Urinary bladder (tissue), 4 donors: Measurements from ENCODE around the gene GPR39. TPM values are rescaled to one million over a fixed set of nuclear protein-coding genes. Genes with fewer than 3 reads are reported as not detected.

Experiments
- DNase-seq: peaks from one replicate; pipeline ENCODE4 v3.0.0-alpha.2; 2015; ENCODE audit errors: extremely low spot score
- H3K27ac ChIP-seq: one replicate; pipeline ENCODE4 v1.5.1; 2013; ENCODE audit warnings: low read depth, mild to moderate bottlenecking, moderate library complexity
- H3K36me3 ChIP-seq: one replicate; pipeline ENCODE4 v1.6.1; 2013; ENCODE audit warnings: mild to moderate bottlenecking, moderate library complexity; ENCODE audit not compliant: insufficient read depth
- H3K4me1 ChIP-seq: one replicate; pipeline ENCODE4 v1.6.1; 2013; ENCODE audit warnings: mild to moderate bottlenecking, moderate library complexity; ENCODE audit not compliant: insufficient read depth
- H3K4me3 ChIP-seq: one replicate; pipeline ENCODE4 v1.5.1; 2013; ENCODE audit warnings: low read depth, low read length
- WGBS: extraction: QIAGEN DNeasy Blood & Tissue Kit; methylation state at CpG from one replicate; pipeline ENCODE4 v1.1.7; 2013; 5-methylcytosine and 5-hydroxymethylcytosine counted together
- polyA plus RNA-seq: library from polyadenylated mRNA; stranded (reverse); fragments of 200-250 nt; gene quantifications from one replicate; pipeline ENCODE4 v1.2.3, GENCODE V29; 2013
- total RNA-seq: library from RNA; depleted of rRNA; stranded (reverse); fragments of >200 nt; gene quantifications from one replicate; pipeline ENCODE4 v1.2.3, GENCODE V29; 2014
- donor health status: healthy with polysubstance abuse.
- donor health status: healthy.

The GPR39 gene
- total and polyA plus RNA-seq, 2 donors: 1.4 to 3.2 TPM

GRCh38 chr2:132419235-132419634 is 2.6 kb downstream of the GPR39 start:
- Histone ChIP-seq H3K36me3 (no peaks in the 10 kb centered on the region), H3K27ac (no peak overlapping the region), H3K4me3 (no peak overlapping the region)

GRCh38 chr2:132419941-132420340 is 3.3 kb downstream of the GPR39 start:
- WGBS: 70% methylated on average over 6 of the region's 6 CpGs
- DNase-seq: no peak
- Histone ChIP-seq H3K27ac (no peak overlapping the region), H3K4me3 (no peak overlapping the region), H3K36me3 (no peaks in the 10 kb centered on the region), H3K4me1 (no peaks in the 10 kb centered on the region)

More at GRCh38 chr2:132419235-132419634, 2.6 kb downstream of the GPR39 start:
- 69% methylated on average over 3 of the region's 3 CpGs for WGBS
- DNase-seq: no peak
- H3K4me1 ChIP-seq: no peaks in the 10 kb centered on the region

- H3K36me3 ChIP-seq: no peaks in the 10 kb centered on the region
- H3K4me1 ChIP-seq: no peaks in the 10 kb centered on the region
- WGBS: 72% methylated on average over 2 of the region's 2 CpGs
- H3K27ac ChIP-seq: no peak overlapping the region
- no peak for DNase-seq
- no peak overlapping the region for H3K4me3 ChIP-seq
These were observed 4.5 kb downstream of the GPR39 start for GRCh38 chr2:132420816-132421805.

GRCh38 chr2:132422736-132423135 is 6.1 kb downstream of the GPR39 start:
- Histone ChIP-seq H3K36me3 (no peaks in the 10 kb centered on the region), H3K27ac (no peak overlapping the region), H3K4me3 (no peak overlapping the region), H3K4me1 (no peaks in the 10 kb centered on the region)
- WGBS: 81% methylated on average over 6 of the region's 6 CpGs
- DNase-seq: no peak

- H3K4me3 ChIP-seq: no peak overlapping the region
- H3K4me1 ChIP-seq: no peaks in the 10 kb centered on the region
- no peak overlapping the region for H3K27ac ChIP-seq
- 86% methylated on average over 5 of the region's 5 CpGs for WGBS
- H3K36me3 ChIP-seq: no peaks in the 10 kb centered on the region
- no peak for DNase-seq
These were observed 8.0 kb downstream of the GPR39 start for GRCh38 chr2:132424526-132425121.

GRCh38 chr2:132426033-132426432 is 9.4 kb downstream of the GPR39 start:
- WGBS: 70% methylated on average over 3 of the region's 3 CpGs
- no peak overlapping the region for H3K4me3 ChIP-seq
- no peak for DNase-seq
- H3K4me1 ChIP-seq: no peaks in the 10 kb centered on the region
- H3K27ac ChIP-seq: no peak overlapping the region
- H3K36me3 ChIP-seq: no peaks in the 10 kb centered on the region

- Histone ChIP-seq H3K4me3 (no peak overlapping the region), H3K36me3 (no peaks in the 10 kb centered on the region), H3K4me1 (no peaks in the 10 kb centered on the region), H3K27ac (no peak overlapping the region)
- DNase-seq: no peak
- 75% methylated on average over 5 of the region's 5 CpGs for WGBS
These were observed 10.1 kb downstream of the GPR39 start for GRCh38 chr2:132426656-132427055.

GRCh38 chr2:132429351-132429750 is 12.7 kb downstream of the GPR39 start:
- no peak overlapping the region for H3K4me3 ChIP-seq
- no peaks in the 10 kb centered on the region for H3K4me1 ChIP-seq
- no peaks in the 10 kb centered on the region for H3K36me3 ChIP-seq
- WGBS: 74% methylated on average over 2 of the region's 2 CpGs
- no peak for DNase-seq
- no peak overlapping the region for H3K27ac ChIP-seq

GRCh38 chr2:132429941-132430573 is 13.5 kb downstream of the GPR39 start:
- 73% methylated on average over 2 of the region's 2 CpGs for WGBS
- Histone ChIP-seq H3K27ac (no peak overlapping the region), H3K36me3 (no peaks in the 10 kb centered on the region), H3K4me3 (no peak overlapping the region), H3K4me1 (no peaks in the 10 kb centered on the region)
- no peak for DNase-seq

GRCh38 chr2:132430895-132431294 is 14.3 kb downstream of the GPR39 start:
- Histone ChIP-seq H3K27ac (no peak overlapping the region), H3K4me3 (no peak overlapping the region), H3K36me3 (no peaks in the 10 kb centered on the region), H3K4me1 (no peaks in the 10 kb centered on the region)
- DNase-seq: no peak

- Histone ChIP-seq H3K4me1 (no peaks in the 10 kb centered on the region), H3K36me3 (no peaks in the 10 kb centered on the region), H3K27ac (no peak overlapping the region), H3K4me3 (no peak overlapping the region)
- WGBS: 86% methylated on average over 5 of the region's 5 CpGs
- DNase-seq: no peak
These were observed 21.5 kb downstream of the GPR39 start for GRCh38 chr2:132437852-132438669.

- WGBS: 68% methylated on average over 4 of the region's 4 CpGs
These were observed 22.1 kb downstream of the GPR39 start for GRCh38 chr2:132438691-132439090.

GRCh38 chr2:132439703-132440398 is 23.2 kb downstream of the GPR39 start:
- no peak for DNase-seq

More at GRCh38 chr2:132438691-132439090, 22.1 kb downstream of the GPR39 start:
- H3K4me3 ChIP-seq: no peak overlapping the region
- no peaks in the 10 kb centered on the region for H3K4me1 ChIP-seq
- no peak for DNase-seq
- H3K36me3 ChIP-seq: no peaks in the 10 kb centered on the region
- H3K27ac ChIP-seq: no peak overlapping the region

More at GRCh38 chr2:132439703-132440398, 23.2 kb downstream of the GPR39 start:
- no peaks in the 10 kb centered on the region for H3K36me3 ChIP-seq
- 71% methylated on average over 6 of the region's 6 CpGs for WGBS
- no peaks in the 10 kb centered on the region for H3K4me1 ChIP-seq
- H3K27ac ChIP-seq: no peak overlapping the region
- no peak overlapping the region for H3K4me3 ChIP-seq
